ENCODE measurements around the gene CELF1. TPM values are rescaled to one million over a fixed set of nuclear protein-coding genes. Genes with fewer than 3 reads are reported as not detected.

Gene CELF1
- total and polyA plus RNA-seq, 10 of the 15 experiments (the other 5 are each of a cell fraction or from before 2014, with no cell fraction given) = 35.3 to 128 (median 85.7) TPM

DNA sequence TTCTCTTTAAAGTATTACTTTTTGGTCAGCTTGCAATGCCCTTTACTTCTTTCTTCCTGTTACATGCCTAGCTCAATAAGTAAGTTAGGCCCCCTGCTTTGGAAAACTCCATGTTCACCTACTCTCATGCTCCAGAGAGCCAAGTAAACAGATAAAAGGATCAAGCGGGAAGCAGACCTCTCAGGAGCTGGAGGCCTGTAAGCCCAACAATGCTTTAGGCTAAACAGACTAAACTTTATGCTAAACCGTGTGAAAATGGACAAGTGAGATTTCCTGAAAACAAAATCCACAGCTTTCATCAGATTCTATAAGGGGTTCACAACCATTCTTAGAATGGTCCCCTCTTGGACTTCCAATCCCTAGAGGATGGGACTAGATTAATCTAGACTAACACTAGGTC is 40.2 kb downstream of the CELF1 start:
- peaks cover 96% of the 10 kb centered on the region for H3K79me2 ChIP-seq (ENCODE audit: control insufficient read depth, insufficient read depth, low read length)
- no peaks in the 10 kb centered on the region for H3K27me3 ChIP-seq (replicated peaks in 1 of 2; ENCODE audit: control insufficient read depth in 2 of 2, insufficient read depth in 2 of 2, low read length in 1 of 2)
- BruUV-seq (replicated peaks) = no TSS peak
- TF ChIP-seq ATF7 (IDR thresholded peaks at IDR 0.05; ENCODE audit: low read depth) (no peak), CUX1 (IDR thresholded peaks at IDR 0.05; ENCODE audit: insufficient replicate concordance, low read depth, low read length) (no peak), NFYA (IDR thresholded peaks at IDR 0.05; ENCODE audit: borderline replicate concordance, low read depth, low read length) (no peak), KLF5 (IDR thresholded peaks at IDR 0.05; ENCODE audit: partially characterized antibody) (no peak), USF1 (IDR thresholded peaks at IDR 0.05; ENCODE audit: borderline replicate concordance, extremely low read length, insufficient read depth, low read depth, low read length) (no peak), FOXK2 (IDR thresholded peaks at IDR 0.05) (no peak), NR2C1 (IDR thresholded peaks at IDR 0.05) (no peak), HDAC2 (IDR thresholded peaks at IDR 0.05) (no peak), STAT3 (IDR thresholded peaks at IDR 0.05; ENCODE audit: low read depth, low read length) (no peak), WRNIP1 (IDR thresholded peaks at IDR 0.05; ENCODE audit: borderline replicate concordance, low read depth, low read length) (no peak), RB1 (IDR thresholded peaks at IDR 0.05; ENCODE audit: borderline replicate concordance) (no peak), ZNF207 (IDR thresholded peaks at IDR 0.05; ENCODE audit: borderline replicate concordance) (no peak)
- H4K20me1 ChIP-seq (ENCODE audit: control insufficient read depth, insufficient read depth) = no peaks in the 10 kb centered on the region; the same call in 1 of the 2 replicates
- no peak overlapping the region for H3K9ac ChIP-seq (ENCODE audit: control insufficient read depth, insufficient read depth, low read length)
- H3K27ac ChIP-seq (ENCODE audit: control insufficient read depth, insufficient read depth) = peak overlapping the region; percentile 70
- no peak overlapping the region for H2AFZ ChIP-seq (ENCODE audit: control insufficient read depth, low read depth, low read length)
- intact Hi-C loops (cut with micrococcal nuclease; ENCODE audit: unreplicated experiment) = no loop called here
- 63% methylated on average over 2 of the region's 2 CpGs for WGBS (ENCODE audit: insufficient coverage, insufficient replicate concordance, low lambda C conversion rate, missing lambda C conversion rate)
- H3K9me3 ChIP-seq (replicated peaks; ENCODE audit: control insufficient read depth, insufficient read depth, low read length) = no peaks in the 10 kb centered on the region
- H3K4me2 ChIP-seq (ENCODE audit: control insufficient read depth, insufficient read depth) = no peak overlapping the region
- SMC1A ChIA-PET (ENCODE audit: uncharacterized antibody, unreplicated experiment) = interaction anchor here (1.1 to 8.7 kb wide), 7 partner anchors 11 to 68 kb away, joined by 3 to 66 read pairs (median 6); partner anchors contain the start of gene CELF1
- FAIRE-seq (no peak), DNase-seq (ENCODE audit: low read depth, low spot score) (no peak), ATAC-seq (no peak)
- H3K4me1 ChIP-seq (ENCODE audit: control insufficient read depth, insufficient read depth, low read length) = peaks cover 81% of the 10 kb centered on the region
- RAD21 ChIA-PET (ENCODE audit: unreplicated experiment) = interaction anchor here (0.9 to 2.2 kb wide), 7 partner anchors 9 to 61 kb away, joined by 3 to 13 read pairs (median 6); partner anchors contain the start of genes CELF1 and PTPMT1
- in situ Hi-C loops (cut with MboI) = no loop called here
- no peaks in the 10 kb centered on the region; a peak in 2 of 4 replicates for H3K36me3 ChIP-seq (ENCODE audit: control insufficient read depth in 2 of 2, insufficient read depth in 2 of 2, low read length in 1 of 2)
- H3K4me3 ChIP-seq = peak overlapping the region; percentile 13; the same call in 1 of the 2 replicates
- CTCF ChIA-PET = interaction anchor here (0.6 to 1.7 kb wide), 5 partner anchors 11 to 1072 kb away, joined by 3 to 6 read pairs (median 4); no protein-coding TSS in a partner anchor
- POLR2A ChIA-PET = interaction anchor here (0.6 to 7.3 kb wide), 6 partner anchors 11 to 434 kb away, joined by 3 to 46 read pairs (median 4); no protein-coding TSS in a partner anchor
